Measurements from ENCODE around the gene GJA4. TPM values are rescaled to one million over a fixed set of nuclear protein-coding genes. Genes with fewer than 3 reads are reported as not detected.

The GJA4 gene
- total RNA-seq, 1 experiment from 2014 or later: not detected

GRCh38 chr1:34842952-34843371, 50.2 kb downstream of the GJA4 start:
- Histone ChIP-seq H3K36me3 (no peaks in the 10 kb centered on the region), H3K4me3 (no peak overlapping the region), H3K9me3 (no peaks in the 10 kb centered on the region), H3K27me3 (no peaks in the 10 kb centered on the region)
- no peak for DNase-seq

GRCh38 chr1:34843392-34844251, 50.8 kb downstream of the GJA4 start:
- no peaks in the 10 kb centered on the region for H3K9me3 ChIP-seq
- no peak overlapping the region for H3K4me3 ChIP-seq
- DNase-seq: no peak
- H3K36me3 ChIP-seq: peaks cover 1% of the 10 kb centered on the region; the same call in 1 of the 2 replicates
- no peaks in the 10 kb centered on the region for H3K27me3 ChIP-seq

GRCh38 chr1:34844252-34844634, 51.4 kb downstream of the GJA4 start:
- Histone ChIP-seq H3K36me3 (peaks cover 7% of the 10 kb centered on the region), H3K9me3 (no peaks in the 10 kb centered on the region), H3K4me3 (no peak overlapping the region), H3K27me3 (no peaks in the 10 kb centered on the region)
- no peak for DNase-seq

Other genes with a start within 250 kb of the GJA4 start
- not detected in 2 replicates for gene GJB5, start 38.0 kb upstream of the GJA4 start, total RNA-seq (2014; rRNA removed; shearing (Covaris generic); ENCODE audit: low replicate concordance)
- not detected in 2 replicates for gene GJB4, start 33.3 kb upstream of the GJA4 start, total RNA-seq (2014; rRNA removed; shearing (Covaris generic); ENCODE audit: low replicate concordance)
- gene GJB3, start 11.8 kb upstream of the GJA4 start, total RNA-seq (2014; rRNA removed; shearing (Covaris generic); ENCODE audit: low replicate concordance): not detected in 2 replicates
- 31.0 and 38.8 TPM in 2 replicates for gene SMIM12, start 66.8 kb downstream of the GJA4 start, total RNA-seq (2014; rRNA removed; shearing (Covaris generic); ENCODE audit: low replicate concordance)
- gene DLGAP3, start 136.7 kb downstream of the GJA4 start, total RNA-seq (2014; rRNA removed; shearing (Covaris generic); ENCODE audit: low replicate concordance): not detected in 2 replicates
- gene TMEM35B, start 192.3 kb downstream of the GJA4 start, total RNA-seq (2014; rRNA removed; shearing (Covaris generic); ENCODE audit: low replicate concordance): 46.1 and 53.9 TPM in 2 replicates
- gene ZMYM6, start 238.9 kb downstream of the GJA4 start, total RNA-seq (2014; rRNA removed; shearing (Covaris generic); ENCODE audit: low replicate concordance): 6.3 and 14.5 TPM in 2 replicates